ENCODE data around the gene CASK.

Gene CASK

GRCh38 chrX:41922431-41923151, 763 bp downstream of the CASK start:
- Mint-ChIP-seq H3K4me3 (peak overlapping the region; percentile 96), H3K4me1 (ENCODE audit: low read depth) (peaks cover 43% of the 10 kb centered on the region), H3K27ac (peak overlapping the region; percentile 90), H3K27me3 (no peaks in the 10 kb centered on the region), H3K9me3 (ENCODE audit: low read depth) (no peaks in the 10 kb centered on the region), H3K36me3 (no peaks in the 10 kb centered on the region)

- peak overlapping the region; percentile 90 for H3K27ac Mint-ChIP-seq
- H3K4me3 Mint-ChIP-seq, result peak overlapping the region; percentile 96
- H3K4me1 Mint-ChIP-seq (ENCODE audit: low read depth), result peaks cover 51% of the 10 kb centered on the region
- no peaks in the 10 kb centered on the region for H3K9me3 Mint-ChIP-seq (ENCODE audit: low read depth)
- H3K27me3 Mint-ChIP-seq, result no peaks in the 10 kb centered on the region
- H3K36me3 Mint-ChIP-seq, result no peaks in the 10 kb centered on the region
Measured at GRCh38 chrX:41921492-41922430, 1.6 kb downstream of the CASK start.

DNA sequence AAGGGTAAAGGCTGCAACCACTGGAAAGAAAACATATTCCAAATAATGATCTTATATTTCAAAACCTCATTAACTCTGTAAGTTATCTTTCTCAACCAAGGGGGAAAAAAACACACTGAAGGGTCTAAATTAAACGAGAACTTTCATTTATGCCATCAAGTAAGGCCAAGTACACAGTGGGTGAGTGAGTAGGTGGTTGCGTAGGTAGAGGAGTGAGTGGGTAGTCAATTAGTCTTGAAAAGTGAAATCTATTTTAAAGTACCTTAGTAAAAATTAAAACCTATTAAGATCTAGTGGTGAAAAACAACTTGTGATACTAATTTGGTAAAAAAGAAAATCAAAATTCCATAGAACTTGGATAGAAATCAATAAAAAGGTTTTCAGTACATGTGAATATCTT, 3.5 kb downstream of the CASK start:
- Mint-ChIP-seq H3K9me3 (ENCODE audit: low read depth) (no peaks in the 10 kb centered on the region), H3K4me1 (ENCODE audit: low read depth) (peaks cover 60% of the 10 kb centered on the region), H3K4me3 (peak overlapping the region; percentile 72), H3K27me3 (no peaks in the 10 kb centered on the region), H3K36me3 (peaks cover 3% of the 10 kb centered on the region), H3K27ac (peak overlapping the region; percentile 64)

- H3K27me3 Mint-ChIP-seq, result no peaks in the 10 kb centered on the region
- no peaks in the 10 kb centered on the region for H3K9me3 Mint-ChIP-seq (ENCODE audit: low read depth)
- peaks cover 3% of the 10 kb centered on the region for H3K36me3 Mint-ChIP-seq
- peak overlapping the region; percentile 74 for H3K4me3 Mint-ChIP-seq
- H3K27ac Mint-ChIP-seq, result peak overlapping the region; percentile 68
- peaks cover 76% of the 10 kb centered on the region for H3K4me1 Mint-ChIP-seq (ENCODE audit: low read depth)
Measured at GRCh38 chrX:41917517-41917916, 5.8 kb downstream of the CASK start.

GRCh38 chrX:41913476-41913875, 9.9 kb downstream of the CASK start:
- Mint-ChIP-seq H3K36me3 (peaks cover 3% of the 10 kb centered on the region), H3K4me1 (ENCODE audit: low read depth) (peaks cover 64% of the 10 kb centered on the region), H3K9me3 (ENCODE audit: low read depth) (no peaks in the 10 kb centered on the region), H3K27ac (no peak overlapping the region), H3K27me3 (no peaks in the 10 kb centered on the region), H3K4me3 (no peak overlapping the region)

DNA sequence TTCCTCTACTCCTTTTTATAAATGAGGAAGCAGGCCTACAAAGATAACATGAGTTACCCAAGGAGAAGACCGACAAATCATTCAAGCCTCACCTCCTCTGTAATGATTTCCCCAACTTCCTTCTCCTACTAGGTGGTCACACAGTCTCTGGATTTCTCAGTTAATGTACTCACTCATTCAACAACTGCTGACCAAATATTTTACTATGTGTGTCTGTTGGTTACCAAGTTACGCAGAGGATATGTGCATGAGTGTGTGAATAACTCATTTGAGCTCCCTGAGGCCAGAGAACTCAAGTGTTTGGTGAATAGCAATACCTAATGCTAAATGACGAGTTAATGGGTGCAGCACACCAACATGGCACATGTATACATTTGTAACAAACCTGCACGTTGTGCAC, 10.4 kb downstream of the CASK start:
- Mint-ChIP-seq H3K36me3 (peaks cover 3% of the 10 kb centered on the region), H3K27ac (peak overlapping the region; percentile 10), H3K4me3 (no peak overlapping the region), H3K4me1 (ENCODE audit: low read depth) (peaks cover 62% of the 10 kb centered on the region), H3K27me3 (no peaks in the 10 kb centered on the region), H3K9me3 (ENCODE audit: low read depth) (no peaks in the 10 kb centered on the region)

DNA sequence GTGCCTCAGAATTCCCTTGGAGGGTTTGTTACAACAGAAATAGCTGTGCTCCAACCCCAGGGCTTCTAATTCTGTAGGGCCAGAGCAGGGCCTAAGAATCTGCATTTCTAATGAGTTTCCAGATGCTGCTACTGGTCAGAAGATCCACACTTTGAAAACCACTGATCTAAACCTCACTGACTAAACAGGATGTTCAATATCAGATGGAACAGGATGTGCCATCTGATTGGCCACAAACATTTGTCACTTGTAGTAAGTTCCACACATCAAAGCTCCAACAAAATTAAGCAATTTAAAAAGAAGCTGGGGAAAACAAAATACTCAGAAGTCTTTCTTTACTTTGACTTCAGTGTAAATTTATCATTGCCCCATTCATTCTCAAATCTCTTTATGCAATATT, 14.3 kb downstream of the CASK start:
- Mint-ChIP-seq H3K27ac (peak overlapping the region; percentile 50), H3K4me1 (ENCODE audit: low read depth) (peaks cover 57% of the 10 kb centered on the region), H3K9me3 (ENCODE audit: low read depth) (no peaks in the 10 kb centered on the region), H3K27me3 (no peaks in the 10 kb centered on the region), H3K4me3 (no peak overlapping the region), H3K36me3 (peaks cover 3% of the 10 kb centered on the region)

DNA sequence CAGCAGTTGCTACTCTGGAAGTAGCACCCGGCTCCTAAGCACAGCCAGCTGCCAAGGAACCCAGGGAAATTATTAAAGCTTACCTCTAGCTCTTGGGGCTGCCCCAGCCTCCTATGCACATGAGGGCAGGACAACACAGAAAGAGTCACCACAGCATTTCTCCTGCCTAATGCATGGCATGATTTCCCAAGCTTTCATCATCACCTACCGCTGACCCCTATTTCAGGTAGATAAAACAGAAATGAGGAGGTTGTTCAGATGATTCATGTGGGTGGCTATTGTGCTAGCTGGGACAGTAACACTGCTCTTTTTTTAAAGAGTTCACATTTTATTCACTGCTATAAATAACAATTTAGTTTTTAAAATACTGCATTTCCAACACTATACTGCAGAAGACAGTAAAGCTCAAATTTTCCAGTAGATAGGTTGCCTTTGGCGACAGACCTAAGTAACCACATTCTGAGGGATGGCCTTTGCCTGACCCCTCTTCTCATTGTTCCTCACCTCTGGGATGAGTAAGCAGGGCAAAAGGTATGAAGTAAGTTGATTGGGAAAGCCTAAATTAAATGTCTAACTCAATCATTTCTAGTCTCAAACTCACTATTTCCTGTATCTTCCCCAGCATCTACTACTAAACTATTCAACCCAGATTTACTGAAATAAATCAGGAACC, 16.7 kb downstream of the CASK start:
- Mint-ChIP-seq H3K36me3 (peaks cover 8% of the 10 kb centered on the region), H3K27me3 (no peaks in the 10 kb centered on the region), H3K4me1 (ENCODE audit: low read depth) (peaks cover 60% of the 10 kb centered on the region), H3K9me3 (ENCODE audit: low read depth) (no peaks in the 10 kb centered on the region), H3K27ac (peak overlapping the region; percentile 79), H3K4me3 (peak overlapping the region; percentile 35)

GRCh38 chrX:41903544-41903943, 19.8 kb downstream of the CASK start:
- H3K4me1 Mint-ChIP-seq (ENCODE audit: low read depth), result peaks cover 42% of the 10 kb centered on the region
- no peak overlapping the region for H3K27ac Mint-ChIP-seq
- H3K9me3 Mint-ChIP-seq (ENCODE audit: low read depth), result no peaks in the 10 kb centered on the region
- no peaks in the 10 kb centered on the region for H3K27me3 Mint-ChIP-seq
- peaks cover 9% of the 10 kb centered on the region for H3K36me3 Mint-ChIP-seq
- H3K4me3 Mint-ChIP-seq, result no peak overlapping the region

GRCh38 chrX:41900321-41900720, 23.0 kb downstream of the CASK start:
- Mint-ChIP-seq H3K27me3 (no peaks in the 10 kb centered on the region), H3K4me1 (ENCODE audit: low read depth) (peaks cover 20% of the 10 kb centered on the region), H3K9me3 (ENCODE audit: low read depth) (no peaks in the 10 kb centered on the region), H3K4me3 (no peak overlapping the region), H3K36me3 (peaks cover 14% of the 10 kb centered on the region), H3K27ac (no peak overlapping the region)

DNA sequence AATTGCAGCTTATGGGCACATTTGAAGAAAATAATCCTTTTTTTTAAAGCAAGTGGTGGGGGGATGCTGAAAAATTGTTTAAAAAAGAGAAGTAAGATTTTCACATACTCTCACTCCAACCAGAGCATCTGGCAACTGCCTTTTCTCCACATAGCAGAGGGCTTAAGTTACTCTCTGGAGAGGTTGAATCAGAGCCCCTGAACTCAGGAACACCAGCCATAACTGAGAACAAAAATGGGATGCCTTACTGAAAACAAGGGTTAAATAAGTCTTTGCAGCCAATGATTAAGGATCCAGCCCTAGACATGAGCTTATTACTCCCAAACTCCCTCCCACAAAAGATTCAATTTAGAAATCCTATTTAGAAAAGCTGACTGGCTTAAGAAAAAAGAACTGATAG, 27.5 kb downstream of the CASK start:
- H3K36me3 Mint-ChIP-seq, result peaks cover 14% of the 10 kb centered on the region
- no peak overlapping the region for H3K4me3 Mint-ChIP-seq
- H3K27me3 Mint-ChIP-seq, result no peaks in the 10 kb centered on the region
- no peak overlapping the region for H3K27ac Mint-ChIP-seq
- no peaks in the 10 kb centered on the region for H3K4me1 Mint-ChIP-seq (ENCODE audit: low read depth)
- H3K9me3 Mint-ChIP-seq (ENCODE audit: low read depth), result no peaks in the 10 kb centered on the region

- Mint-ChIP-seq H3K4me3 (no peak overlapping the region), H3K9me3 (ENCODE audit: low read depth) (no peaks in the 10 kb centered on the region)
Measured at GRCh38 chrX:41890026-41890423, 33.3 kb downstream of the CASK start.

DNA sequence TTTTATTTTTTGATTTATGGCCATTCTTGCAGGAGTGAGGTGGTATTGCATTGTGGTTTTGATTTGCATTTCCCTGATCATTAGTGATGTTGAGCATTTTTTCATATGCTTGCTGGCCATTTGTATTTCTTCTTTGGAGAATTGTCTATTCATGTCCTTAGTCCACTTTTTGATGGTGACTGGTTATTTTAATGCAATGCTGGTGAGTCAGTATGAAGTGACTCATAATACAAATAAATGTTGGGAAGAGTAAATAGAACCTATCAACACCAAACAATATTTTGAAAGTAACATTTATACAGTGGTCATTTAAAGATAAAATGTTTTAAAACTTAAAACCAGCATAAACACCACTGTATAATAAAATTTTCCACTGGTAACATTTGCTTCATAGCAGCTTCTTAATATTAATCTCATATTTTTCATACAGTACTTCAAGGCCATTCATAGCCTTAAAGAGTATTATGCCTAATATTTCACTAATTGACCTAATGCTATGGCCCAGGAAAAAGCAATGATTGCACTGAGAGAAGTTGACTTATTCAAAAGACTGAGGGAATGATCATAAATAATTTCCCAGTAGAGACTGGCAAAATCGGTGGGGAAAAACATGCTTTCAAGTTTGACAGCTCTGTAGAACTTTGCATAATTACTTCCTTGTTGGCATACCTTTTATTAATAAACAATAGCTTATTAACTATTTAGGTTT, 33.9 kb downstream of the CASK start:
- Mint-ChIP-seq H3K27me3 (no peaks in the 10 kb centered on the region), H3K36me3 (peaks cover 8% of the 10 kb centered on the region), H3K27ac (no peak overlapping the region), H3K9me3 (ENCODE audit: low read depth) (no peaks in the 10 kb centered on the region), H3K4me1 (ENCODE audit: low read depth) (peaks cover 35% of the 10 kb centered on the region), H3K4me3 (no peak overlapping the region)

More at GRCh38 chrX:41890026-41890423, 33.3 kb downstream of the CASK start:
- no peaks in the 10 kb centered on the region for H3K27me3 Mint-ChIP-seq
- peaks cover 31% of the 10 kb centered on the region for H3K4me1 Mint-ChIP-seq (ENCODE audit: low read depth)
- H3K27ac Mint-ChIP-seq, result no peak overlapping the region
- peaks cover 11% of the 10 kb centered on the region for H3K36me3 Mint-ChIP-seq

DNA sequence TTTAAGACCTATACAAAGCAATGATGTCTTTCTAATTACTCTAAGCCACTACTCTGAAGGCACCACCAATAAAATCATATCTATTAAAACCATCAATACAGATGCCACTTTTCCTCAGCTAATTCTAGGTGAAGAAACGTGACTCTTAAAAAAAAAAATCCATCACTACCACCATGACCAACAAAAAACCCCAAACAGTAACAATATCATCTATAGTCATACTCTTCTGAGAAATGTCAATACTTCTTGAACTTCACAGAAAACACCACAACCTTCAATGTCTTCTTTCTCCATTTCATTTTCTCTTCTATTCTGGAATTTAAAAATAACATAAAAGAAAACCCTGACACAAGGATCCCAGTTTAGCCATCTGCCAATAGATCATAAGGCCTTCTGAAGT, 35.7 kb downstream of the CASK start:
- Mint-ChIP-seq H3K9me3 (ENCODE audit: low read depth) (no peaks in the 10 kb centered on the region), H3K27ac (peak overlapping the region; percentile 28), H3K27me3 (no peaks in the 10 kb centered on the region), H3K4me1 (ENCODE audit: low read depth) (peaks cover 43% of the 10 kb centered on the region), H3K36me3 (peaks cover 8% of the 10 kb centered on the region), H3K4me3 (no peak overlapping the region)
